SK-N-SH (cell line): ENCODE data around the gene C2CD3.

Experiments
- EP300 ChIP-seq, 2 experiments: IDR thresholded peaks; 2 replicates each; pipeline versions ENCODE4 v1.4.0 to v1.6.1; 2012; ENCODE audit warnings: borderline replicate concordance in 1 of 2, low read depth in 1 of 2, low read length in 1 of 2
- NFIC ChIP-seq: IDR thresholded peaks from 2 replicates; pipeline ENCODE4 v1.4.0; 2012; ENCODE audit warnings: borderline replicate concordance
- TF ChIP-seq, protein P1 (sequence below): IDR thresholded peaks from 2 replicates; pipeline ENCODE4 v1.4.0; 2012; ENCODE audit warnings: low read depth
- TF ChIP-seq, protein P2 (sequence below): fragments of 200-600 bp; sonication (generic); IDR thresholded peaks from 2 replicates; pipeline ENCODE4 v1.6.1; 2017; ENCODE audit warnings: antibody characterized with exemption, mild to moderate bottlenecking, moderate library complexity
- TF ChIP-seq, protein P3 (sequence below): fragments of 150-350 bp; IDR thresholded peaks from 2 replicates; pipeline ENCODE4 v1.6.1; 2016; ENCODE audit warnings: mild to moderate bottlenecking, low read depth, low read length

DNA sequence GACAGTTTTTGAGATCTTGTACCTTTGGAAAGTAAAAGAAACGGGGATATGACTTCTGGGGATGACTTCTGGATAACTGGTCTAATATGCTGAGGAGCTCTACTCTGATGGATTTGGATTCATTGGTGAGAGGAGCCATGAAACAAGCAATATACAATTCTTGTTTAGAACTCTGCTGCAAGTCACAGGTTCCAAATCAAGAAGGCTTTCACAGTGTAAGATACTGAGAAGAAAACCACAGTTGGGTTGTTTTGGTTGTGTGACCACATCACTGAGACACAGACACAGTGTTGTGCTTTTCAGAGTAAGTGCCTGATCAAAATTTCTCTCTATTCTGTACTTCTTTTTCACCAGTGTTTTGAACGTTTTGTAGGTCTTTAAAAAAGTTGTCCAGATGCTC, 175.1 kb downstream of the C2CD3 start:
- TF ChIP-seq, protein P1, sequence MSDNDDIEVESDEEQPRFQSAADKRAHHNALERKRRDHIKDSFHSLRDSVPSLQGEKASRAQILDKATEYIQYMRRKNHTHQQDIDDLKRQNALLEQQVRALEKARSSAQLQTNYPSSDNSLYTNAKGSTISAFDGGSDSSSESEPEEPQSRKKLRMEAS, result no peak
- TF ChIP-seq, protein P2, sequence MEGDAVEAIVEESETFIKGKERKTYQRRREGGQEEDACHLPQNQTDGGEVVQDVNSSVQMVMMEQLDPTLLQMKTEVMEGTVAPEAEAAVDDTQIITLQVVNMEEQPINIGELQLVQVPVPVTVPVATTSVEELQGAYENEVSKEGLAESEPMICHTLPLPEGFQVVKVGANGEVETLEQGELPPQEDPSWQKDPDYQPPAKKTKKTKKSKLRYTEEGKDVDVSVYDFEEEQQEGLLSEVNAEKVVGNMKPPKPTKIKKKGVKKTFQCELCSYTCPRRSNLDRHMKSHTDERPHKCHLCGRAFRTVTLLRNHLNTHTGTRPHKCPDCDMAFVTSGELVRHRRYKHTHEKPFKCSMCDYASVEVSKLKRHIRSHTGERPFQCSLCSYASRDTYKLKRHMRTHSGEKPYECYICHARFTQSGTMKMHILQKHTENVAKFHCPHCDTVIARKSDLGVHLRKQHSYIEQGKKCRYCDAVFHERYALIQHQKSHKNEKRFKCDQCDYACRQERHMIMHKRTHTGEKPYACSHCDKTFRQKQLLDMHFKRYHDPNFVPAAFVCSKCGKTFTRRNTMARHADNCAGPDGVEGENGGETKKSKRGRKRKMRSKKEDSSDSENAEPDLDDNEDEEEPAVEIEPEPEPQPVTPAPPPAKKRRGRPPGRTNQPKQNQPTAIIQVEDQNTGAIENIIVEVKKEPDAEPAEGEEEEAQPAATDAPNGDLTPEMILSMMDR, result no peak
- no peak for TF ChIP-seq NFIC
- TF ChIP-seq, protein P3, sequence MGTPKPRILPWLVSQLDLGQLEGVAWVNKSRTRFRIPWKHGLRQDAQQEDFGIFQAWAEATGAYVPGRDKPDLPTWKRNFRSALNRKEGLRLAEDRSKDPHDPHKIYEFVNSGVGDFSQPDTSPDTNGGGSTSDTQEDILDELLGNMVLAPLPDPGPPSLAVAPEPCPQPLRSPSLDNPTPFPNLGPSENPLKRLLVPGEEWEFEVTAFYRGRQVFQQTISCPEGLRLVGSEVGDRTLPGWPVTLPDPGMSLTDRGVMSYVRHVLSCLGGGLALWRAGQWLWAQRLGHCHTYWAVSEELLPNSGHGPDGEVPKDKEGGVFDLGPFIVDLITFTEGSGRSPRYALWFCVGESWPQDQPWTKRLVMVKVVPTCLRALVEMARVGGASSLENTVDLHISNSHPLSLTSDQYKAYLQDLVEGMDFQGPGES, result no peak
- no peak for TF ChIP-seq EP300 (IDR thresholded peaks at IDR 0.05; ENCODE audit: borderline replicate concordance in 1 of 2, low read depth in 1 of 2, low read length in 1 of 2)
